GM19240 (cell line): ENCODE results near the gene GNMT.
"Not testable (repeated sequence)": the region's sequence is repeated elsewhere in the genome, so short reads cannot be mapped to it uniquely, and the experiment has no call there.

ENCODE experiments used
- DNase-seq: peaks from one replicate; pipeline ENCODE4 v3.0.0; 2011; ENCODE audit warnings: low spot score; ENCODE audit not compliant: insufficient read length

The GNMT gene

DNA sequence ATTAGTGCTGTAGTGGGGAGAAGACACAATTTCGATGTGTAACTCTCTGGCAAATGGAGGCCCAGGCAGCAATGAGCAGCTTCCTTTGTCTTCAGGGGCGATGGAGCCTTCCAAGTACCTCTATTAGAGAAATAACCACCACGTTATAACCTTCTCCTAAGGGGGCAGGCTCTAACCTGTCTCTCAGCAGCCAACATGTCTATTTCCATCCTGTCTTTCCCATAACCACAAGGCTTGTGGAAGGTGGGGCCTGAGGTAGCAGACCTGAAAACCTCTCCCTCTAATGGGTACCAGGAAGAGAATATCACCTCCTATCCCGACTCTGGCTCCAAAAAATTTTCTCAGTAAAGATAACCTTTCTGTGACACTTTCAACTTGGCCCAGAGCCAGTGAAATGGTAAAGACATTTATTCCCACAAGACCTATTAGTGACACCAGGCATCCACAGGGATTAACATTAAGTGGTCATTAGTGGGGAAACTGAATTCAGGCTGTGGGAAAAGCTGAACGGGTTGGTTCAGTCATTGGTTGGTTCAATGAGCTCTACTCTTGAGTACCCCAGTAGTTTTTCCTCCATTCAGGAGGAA is 14.5 kb downstream of the GNMT start:
- DNase-seq, result no peak

DNA sequence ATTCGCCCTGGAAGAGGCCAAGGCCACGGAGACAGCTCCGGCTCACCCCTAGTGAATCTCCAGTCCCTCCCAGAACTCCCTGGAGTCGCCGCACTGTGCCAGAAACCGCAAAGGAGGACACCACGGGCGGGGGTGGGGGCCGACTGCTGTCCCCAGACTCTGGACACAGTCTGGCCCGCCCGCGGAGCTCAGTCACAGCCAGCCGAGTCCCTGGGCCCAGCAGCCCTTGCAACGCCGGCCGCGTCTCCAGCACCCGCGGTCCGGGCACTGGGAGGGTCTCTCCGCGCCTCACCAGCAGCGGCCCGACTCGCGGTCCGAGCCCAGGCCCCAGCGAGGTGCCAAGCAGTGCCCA is 17.9 kb downstream of the GNMT start:
- DNase-seq, result no peak

- DNase-seq, result peak; percentile 94
These were observed 18.4 kb downstream of the GNMT start, which contains the start of gene PEX6 for GRCh38 chr6:42978839-42979522. TSS of gene PEX6 (minus strand) at chr6:42979181. CDS start at chr6:42979150, 31 bp downstream.

DNA sequence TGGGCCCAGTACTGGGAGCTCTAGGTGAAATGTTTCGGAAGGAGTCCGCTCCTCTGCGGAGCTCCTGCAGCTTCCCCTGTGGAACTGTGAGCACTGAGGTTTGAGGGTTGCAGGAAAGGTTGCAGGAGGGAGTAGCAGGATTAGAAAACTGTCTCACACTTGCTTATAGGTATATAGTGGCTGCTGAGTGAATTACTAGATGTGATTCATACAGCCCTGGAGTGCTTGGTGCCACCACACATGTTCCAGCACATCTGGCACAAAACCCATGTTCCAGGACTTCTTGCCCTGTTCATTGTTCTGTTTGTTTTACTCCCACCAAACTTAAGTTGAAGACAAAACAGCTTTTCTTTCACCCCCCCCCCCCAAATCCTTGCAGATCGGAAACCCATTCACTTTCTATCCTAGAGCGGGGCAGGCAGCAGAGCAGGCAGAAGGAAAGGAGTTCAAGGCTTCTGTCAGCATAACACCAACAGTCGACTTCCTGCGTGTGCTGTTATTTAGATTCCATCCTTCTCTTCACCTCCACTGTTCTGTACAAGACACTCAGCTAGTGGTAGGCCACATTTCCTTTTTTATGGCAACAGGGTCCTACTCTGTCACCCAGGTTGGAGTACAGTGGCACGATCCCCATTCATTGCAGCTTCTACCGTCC is 19.1 kb downstream of the GNMT start:
- no peak for DNase-seq

DNA sequence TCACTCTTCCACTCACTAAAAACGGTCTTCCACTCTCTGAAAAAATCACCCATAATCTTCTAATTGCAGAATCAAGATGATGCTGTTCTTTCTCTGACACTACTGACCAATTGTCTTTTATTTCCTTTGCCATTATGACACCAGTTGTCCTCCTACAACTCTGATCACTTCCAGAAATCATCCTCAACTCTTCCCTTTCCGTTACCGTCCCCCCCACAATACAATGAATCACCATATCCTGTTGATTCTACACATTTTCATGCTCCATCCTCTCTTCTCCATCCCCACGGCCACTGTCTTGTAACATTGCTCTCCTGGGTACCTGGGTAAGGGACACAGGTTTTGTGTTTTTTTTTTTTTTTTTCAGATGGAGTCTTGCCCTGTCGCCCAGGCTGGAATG is 21.3 kb downstream of the GNMT start:
- DNase-seq, result no peak

DNA sequence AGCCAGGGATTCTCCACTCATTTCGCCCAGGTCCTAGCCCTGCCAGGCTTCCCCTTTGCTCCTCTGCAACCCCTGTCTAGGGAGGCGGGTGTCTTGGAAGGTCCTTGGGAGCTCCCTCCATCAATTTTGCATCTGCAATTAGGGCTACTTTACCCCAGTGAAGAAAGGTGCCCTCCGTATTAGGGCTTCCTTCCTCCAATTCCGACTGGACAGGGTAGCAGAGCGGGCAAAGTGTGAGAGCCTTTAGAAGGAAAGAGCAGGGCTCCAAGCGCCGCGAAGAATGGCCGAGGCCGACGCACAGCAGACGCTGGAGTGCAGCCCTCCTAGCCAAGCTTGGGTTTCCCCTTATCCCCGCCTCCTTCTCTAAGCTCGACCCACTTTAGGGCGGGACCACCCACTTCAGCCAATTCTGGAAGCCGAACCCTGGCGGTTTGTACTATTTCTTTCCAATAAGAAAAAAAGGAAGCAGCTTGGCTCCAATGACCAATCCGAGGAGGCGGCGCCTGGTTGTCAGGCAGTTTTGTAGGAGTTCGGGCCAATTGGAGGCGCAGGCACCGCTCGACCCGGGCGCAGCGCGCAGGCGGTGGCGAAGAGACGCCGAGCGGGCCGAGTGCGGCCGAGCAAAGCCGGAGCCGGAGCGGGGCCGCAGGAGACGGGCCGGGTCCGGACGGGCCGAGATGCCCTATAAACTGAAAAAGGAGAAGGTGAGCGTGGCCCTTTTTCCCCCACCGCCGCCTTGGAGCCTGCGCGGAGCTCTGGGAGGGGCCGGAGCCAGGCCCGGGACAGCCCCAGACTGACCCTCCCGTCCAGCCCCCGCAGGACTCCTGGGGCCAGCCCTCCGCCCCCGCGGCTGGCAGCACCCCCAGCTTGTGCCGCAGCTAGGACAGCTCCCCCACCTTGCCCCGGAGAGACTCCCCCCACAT is 23.7 kb downstream of the GNMT start, which contains the start of gene PPP2R5D:
Gene PPP2R5D, plus strand, starts transcription at position 570 of the 923 bp plus-strand sequence. Its CDS starts 108 bp downstream, at position 678.
- peak; percentile 89 for DNase-seq

DNA sequence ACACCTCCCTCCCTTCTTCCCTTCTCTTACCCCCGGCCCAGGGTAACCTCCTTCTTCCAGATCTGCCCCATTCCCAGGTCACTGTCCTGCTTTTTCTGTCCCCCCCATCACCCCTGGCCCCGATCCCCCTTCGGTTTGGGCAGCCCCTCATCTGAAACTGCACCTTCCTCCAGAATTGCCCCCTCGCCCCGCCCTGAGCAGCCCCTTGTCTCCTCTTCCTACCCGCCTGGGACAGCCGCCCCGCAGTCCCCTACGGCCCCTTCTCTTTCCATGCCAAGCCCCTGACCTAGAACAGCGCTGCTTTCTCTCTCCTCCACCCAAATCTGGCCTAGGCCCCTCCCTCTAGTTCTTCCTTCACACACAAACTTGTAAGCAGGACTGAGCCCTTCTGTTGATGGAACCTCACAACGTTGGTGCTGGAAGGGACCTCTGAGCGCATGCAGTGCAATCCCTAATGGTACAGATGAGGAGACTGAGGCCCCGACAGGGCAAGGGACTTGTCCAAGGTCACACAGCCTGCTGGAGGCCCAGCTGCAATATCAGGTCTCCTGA is 24.4 kb downstream of the GNMT start:
- DNase-seq, result no peak

DNA sequence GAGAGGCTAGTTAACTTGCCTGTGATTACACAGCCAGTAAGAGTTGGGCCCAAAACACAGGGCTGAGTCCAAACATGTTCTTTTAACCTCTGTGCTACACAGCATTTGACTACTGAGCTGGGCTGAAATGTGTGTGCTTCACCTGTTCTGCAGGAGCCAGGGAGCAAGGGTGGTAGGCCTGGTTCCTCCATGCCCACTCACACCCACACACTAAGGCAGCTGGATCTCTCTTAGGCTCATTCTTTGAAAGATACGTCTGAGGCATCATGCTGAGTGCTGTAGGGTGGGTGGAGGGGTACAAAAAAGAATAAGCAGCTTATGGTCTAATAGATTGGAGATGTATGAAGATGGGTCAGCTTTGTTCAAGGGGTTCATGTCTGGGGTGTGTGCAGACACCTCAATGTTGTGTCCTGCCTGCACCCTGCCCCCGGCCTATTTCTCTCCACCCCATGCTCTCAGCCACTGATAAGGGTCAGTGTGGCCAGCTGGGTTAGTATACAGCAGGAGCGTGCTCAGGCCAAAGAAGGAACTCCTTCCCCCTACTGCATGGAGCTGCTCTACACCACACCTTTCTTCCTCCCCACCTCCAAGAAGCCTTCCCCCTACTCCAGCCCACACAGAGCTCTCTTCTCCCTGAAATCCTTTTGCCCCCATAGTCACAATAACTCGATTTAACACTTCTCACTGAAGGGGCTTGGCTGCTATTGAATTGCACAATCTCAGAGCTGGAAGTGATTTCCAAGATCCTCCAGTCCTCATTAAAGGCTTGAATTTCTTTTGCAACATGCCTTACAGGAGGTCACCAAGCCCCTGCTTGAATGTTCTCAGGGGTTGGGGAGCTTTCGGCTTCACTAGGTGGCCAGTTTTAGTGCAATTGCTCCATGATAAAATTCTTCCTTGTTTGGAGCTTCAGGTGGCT is 27.2 kb downstream of the GNMT start:
- no peak for DNase-seq

- no peak for DNase-seq
These were observed 28.0 kb downstream of the GNMT start for GRCh38 chr6:42988486-42989020.

- no peak for DNase-seq
These were observed 29.4 kb downstream of the GNMT start for GRCh38 chr6:42989923-42990322.

DNA sequence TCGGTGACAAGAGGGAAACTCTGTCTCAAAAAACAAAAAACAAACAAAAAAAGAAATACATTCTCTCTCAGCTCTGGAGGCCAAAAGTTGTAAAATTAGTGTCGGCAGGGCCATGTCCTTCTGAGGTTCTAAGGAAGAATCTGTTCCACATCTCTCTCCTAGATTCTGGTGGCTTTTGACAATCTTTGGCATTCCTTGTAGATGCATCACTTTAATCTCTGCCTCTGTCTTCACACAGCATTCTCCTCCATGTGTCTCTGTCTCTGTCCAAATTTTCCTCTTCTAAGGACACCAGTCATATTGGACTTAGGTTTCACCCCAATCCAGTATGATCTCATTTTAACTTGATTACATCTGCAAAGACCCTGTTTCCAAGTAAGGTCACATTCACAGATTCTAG is 32.9 kb downstream of the GNMT start:
- no peak for DNase-seq

GRCh38 chr6:42996513-42996912 is 36.0 kb downstream of the GNMT start:
- no peak for DNase-seq

DNA sequence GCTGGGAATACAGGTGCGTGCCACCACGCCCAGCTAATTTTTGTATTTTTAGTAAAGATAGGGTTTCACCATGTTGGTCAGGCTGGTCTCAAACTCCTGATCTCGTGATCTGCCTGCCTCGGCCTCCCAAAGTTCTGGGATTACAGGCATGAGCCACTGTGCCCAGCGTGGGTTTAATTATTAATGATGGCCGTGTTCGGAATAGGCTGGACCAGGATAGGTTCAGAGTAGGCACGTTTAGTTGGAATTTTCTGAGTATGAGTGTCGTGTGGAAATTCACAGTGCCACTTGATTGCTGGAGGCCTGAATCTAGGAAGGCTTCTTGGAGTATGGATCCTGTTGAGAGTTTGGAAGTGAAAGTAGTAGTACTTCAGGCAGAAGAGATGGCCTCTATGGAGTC is 37.7 kb downstream of the GNMT start:
- not testable (repeated sequence) for DNase-seq

GRCh38 chr6:43001843-43002242 is 41.3 kb downstream of the GNMT start:
- no peak for DNase-seq

GRCh38 chr6:43005844-43006243 is 45.3 kb downstream of the GNMT start:
- no peak for DNase-seq

- DNase-seq, result no peak
These were observed 45.7 kb downstream of the GNMT start for GRCh38 chr6:43006251-43006650.

- no peak for DNase-seq
These were observed 46.6 kb downstream of the GNMT start for GRCh38 chr6:43007126-43007525.

DNA sequence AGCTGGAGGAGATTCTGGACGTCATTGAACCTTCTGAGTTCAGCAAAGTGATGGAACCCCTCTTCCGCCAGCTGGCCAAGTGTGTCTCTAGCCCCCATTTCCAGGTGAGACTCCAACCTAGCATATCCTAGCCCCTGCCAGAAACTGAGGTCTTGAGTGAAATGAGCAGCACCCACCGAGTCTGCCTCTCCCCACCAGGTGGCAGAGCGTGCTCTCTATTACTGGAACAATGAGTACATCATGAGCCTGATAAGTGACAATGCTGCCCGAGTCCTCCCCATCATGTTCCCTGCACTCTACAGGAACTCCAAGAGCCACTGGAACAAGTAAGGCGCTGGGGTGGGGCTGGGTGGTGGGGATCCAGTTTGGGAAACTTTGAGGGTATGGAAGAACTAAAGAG is 48.6 kb downstream of the GNMT start:
- DNase-seq, result no peak

- no peak for DNase-seq
These were observed 50.7 kb downstream of the GNMT start for GRCh38 chr6:43011207-43011606.

DNA sequence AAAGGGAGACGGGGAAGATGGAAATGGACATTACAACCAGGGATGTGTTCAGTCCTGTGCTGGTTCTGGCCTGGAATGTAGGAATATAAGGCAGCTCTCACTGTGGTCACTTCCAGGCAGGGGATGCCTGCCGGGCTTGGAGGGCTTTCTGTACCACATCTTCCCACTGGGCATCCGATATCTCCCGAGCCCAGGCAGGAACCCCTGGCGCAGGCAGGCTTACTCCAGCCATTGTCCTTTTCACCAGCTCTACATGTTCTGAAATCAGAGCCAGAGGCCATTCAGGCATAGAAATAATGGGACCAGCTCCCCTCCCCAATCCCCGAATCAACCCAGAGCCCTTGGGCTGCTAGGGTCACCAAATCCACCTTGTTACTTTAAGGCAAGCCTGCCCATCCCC is 51.8 kb downstream of the GNMT start:
- no peak for DNase-seq
